A549 (cell line): ENCODE results near the gene ADAMTSL5. TPM values are rescaled to one million over a fixed set of nuclear protein-coding genes. Genes with fewer than 3 reads are reported as not detected.

Source experiments
- ATAC-seq, 2 experiments: fragments of 200-7000 bp in 1 of 2; fragments of >200 bp in 1 of 2; cut with Nextera tagmentation in 1 of 2; cut with Tn5 transposase in 1 of 2; 3 replicates each; pipeline versions ENCODE4 v1.8.0 to v1.9.1; 2018 to 2020; ENCODE audit warnings: mild to moderate bottlenecking in 1 of 2, moderate library complexity in 1 of 2
- CTCF ChIA-PET: fragments of 300-600 bp; sonication (Branson Sonifier 250); formaldehyde crosslinking; extraction: SDS; loops from one replicate; lab custom pipeline; 2021; ENCODE audit warnings: antibody characterized with exemption, inconsistent platforms; lab: Yijun Ruan, JAX
- POLR2A ChIA-PET: fragments of 350-600 bp; formaldehyde crosslinking; extraction: SDS; loops from one replicate; lab custom pipeline; 2021; ENCODE audit warnings: antibody characterized with exemption, inconsistent platforms; lab: Yijun Ruan, JAX
- DNase-seq, 2 experiments: peaks; one replicate each; pipeline versions ENCODE4 v3.0.0 to v3.0.0-alpha.2; 2011 to 2016; ENCODE audit warnings: low read depth in 1 of 2, low spot score in 1 of 2
- FAIRE-seq: peaks from 2 replicates; lab custom pipeline; 2011; peaks lifted over from hg19 to GRCh38; lab: Jason Lieb, UNC
- H3K27ac ChIP-seq, 2 experiments: fragments of >200 bp; sonication (Bioruptor Twin); formaldehyde crosslinking; 3 replicates each; pipeline ENCODE4 v1.5.1; 2016 to 2017
- H3K4me1 ChIP-seq: fragments of >200 bp; sonication (Bioruptor Twin); formaldehyde crosslinking; 3 replicates; pipeline ENCODE4 v1.6.1; 2016
- H3K4me2 ChIP-seq: fragments of >200 bp; sonication (Bioruptor Twin); formaldehyde crosslinking; 3 replicates; pipeline ENCODE4 v1.6.1; 2016
- H3K4me3 ChIP-seq: fragments of >200 bp; sonication (Bioruptor Twin); formaldehyde crosslinking; 3 replicates; pipeline ENCODE4 v1.5.1; 2016
- H3K9me3 ChIP-seq: fragments of >200 bp; sonication (Bioruptor Twin); formaldehyde crosslinking; 3 replicates; pipeline ENCODE4 v1.6.1; 2016
- ATOH8 ChIP-seq: fragments of 250-450 bp; sonication (Bioruptor Pico); IDR thresholded peaks from 2 replicates; pipeline ENCODE4 v1.5.0; 2020; ENCODE audit warnings: low read depth, mild to moderate bottlenecking, moderate library complexity
- BHLHE40 ChIP-seq: IDR thresholded peaks from 2 replicates; pipeline ENCODE4 v1.6.1; 2012; ENCODE audit warnings: low read depth, low read length, inconsistent platforms
- CBX2 ChIP-seq: fragments of 200-600 bp; sonication (generic); IDR thresholded peaks from 2 replicates; pipeline ENCODE4 v1.6.1; 2016; ENCODE audit warnings: low read depth, mild to moderate bottlenecking, borderline replicate concordance
- CBX8 ChIP-seq: fragments of 200-600 bp; sonication (generic); IDR thresholded peaks from 2 replicates; pipeline ENCODE4 v1.6.1; 2016
- EP300 ChIP-seq, 2 experiments: fragments of >200 bp; sonication (Bioruptor Twin); formaldehyde crosslinking; IDR thresholded peaks; 2 replicates in 1 of 2; 3 replicates in 1 of 2; pipeline ENCODE4 v1.6.1; 2016 to 2017
- FOXS1 ChIP-seq: fragments of 250-450 bp; sonication (Bioruptor Pico); IDR thresholded peaks from 2 replicates; pipeline ENCODE4 v1.5.0; 2020; ENCODE audit warnings: mild to moderate bottlenecking, moderate library complexity
- HDAC2 ChIP-seq: fragments of 200-600 bp; sonication (generic); IDR thresholded peaks from 2 replicates; pipeline ENCODE4 v1.6.1; 2016
- HMGXB4 ChIP-seq: fragments of 250-450 bp; sonication (Bioruptor Pico); IDR thresholded peaks from 2 replicates; pipeline ENCODE4 v1.5.0; 2021; ENCODE audit warnings: mild to moderate bottlenecking, moderate library complexity, borderline replicate concordance
- HOXA7 ChIP-seq: fragments of 250-450 bp; sonication (Bioruptor Pico); IDR thresholded peaks from 2 replicates; pipeline ENCODE4 v1.5.0; 2020; ENCODE audit warnings: mild to moderate bottlenecking, moderate library complexity
- HOXB5 ChIP-seq: fragments of 250-450 bp; sonication (Bioruptor Pico); IDR thresholded peaks from 2 replicates; pipeline ENCODE4 v1.5.0; 2020; ENCODE audit warnings: mild to moderate bottlenecking, moderate library complexity
- JUNB ChIP-seq: fragments of >200 bp; sonication (Bioruptor Twin); formaldehyde crosslinking; IDR thresholded peaks from 2 replicates; pipeline ENCODE4 v1.6.1; 2016
- KDM5A ChIP-seq: fragments of 200-600 bp; sonication (generic); IDR thresholded peaks from 2 replicates; pipeline ENCODE4 v1.6.1; 2016; ENCODE audit warnings: antibody characterized with exemption, mild to moderate bottlenecking
- MYC ChIP-seq: IDR thresholded peaks from 2 replicates; pipeline ENCODE4 v1.6.1; 2012; ENCODE audit warnings: mild to moderate bottlenecking, inconsistent platforms, low read length, improper control_type of control experiment, borderline replicate concordance
- NFE2L2 ChIP-seq: fragments of 150-350 bp; conservative IDR thresholded peaks from 2 replicates; pipeline ENCODE4 v1.6.1; 2014; ENCODE audit warnings: low read length
- NR3C1 ChIP-seq: fragments of >200 bp; sonication (Bioruptor Twin); formaldehyde crosslinking; IDR thresholded peaks from 3 replicates; pipeline ENCODE4 v1.6.1; 2017
- POLR2A ChIP-seq: IDR thresholded peaks from 2 replicates; pipeline ENCODE4 v1.6.1; 2012; ENCODE audit warnings: mild to moderate bottlenecking, low read length
- REST ChIP-seq: fragments of 200-600 bp; sonication (generic); IDR thresholded peaks from 2 replicates; pipeline ENCODE4 v1.6.1; 2016; ENCODE audit warnings: antibody characterized with exemption, mild to moderate bottlenecking, moderate library complexity
- RNF2 ChIP-seq: fragments of 200-600 bp; sonication (generic); IDR thresholded peaks from 2 replicates; pipeline ENCODE4 v1.6.1; 2016; ENCODE audit warnings: low read depth, mild to moderate bottlenecking, antibody characterized with exemption, moderate library complexity, borderline replicate concordance
- SMC3 ChIP-seq: fragments of >200 bp; sonication (Bioruptor Twin); formaldehyde crosslinking; IDR thresholded peaks from 3 replicates; pipeline ENCODE4 v1.6.1; 2018; ENCODE audit warnings: inconsistent platforms
- SREBF2 ChIP-seq: fragments of 450-650 bp; IDR thresholded peaks from 2 replicates; pipeline ENCODE4 v1.6.1; 2014; ENCODE audit warnings: mild to moderate bottlenecking, moderate library complexity
- ZFP36 ChIP-seq: fragments of 450-650 bp; IDR thresholded peaks from 2 replicates; pipeline ENCODE4 v1.6.1; 2014; ENCODE audit warnings: borderline replicate concordance; ENCODE audit not compliant: partially characterized antibody
- ZNF302 ChIP-seq: fragments of 250-450 bp; sonication (Bioruptor Pico); IDR thresholded peaks from 2 replicates; pipeline ENCODE4 v1.9.0; 2021; ENCODE audit warnings: inconsistent platforms, mild to moderate bottlenecking, moderate library complexity
- WGBS: methylation state at CpG from one replicate; pipeline ENCODE4 v1.1.6; 2017; ENCODE audit errors: missing lambda C conversion rate; 5-methylcytosine and 5-hydroxymethylcytosine counted together
- polyA plus RNA-seq, 4 experiments: library from polyadenylated mRNA; depleted of rRNA in 3 of 4; stranded (reverse); fragments of >200 nt; fragmentation: RNase III in 1 of 4; extraction: RNeasy Plus Mini Kit Qiagen cat#74134 plus additional on column Dnase treatment in 1 of 4; gene quantifications; 2 replicates in 3 of 4; 3 replicates in 1 of 4; pipeline ENCODE4 v1.2.3, GENCODE V29; 2011 to 2017
- TF ChIP-seq, protein P1 (sequence below): IDR thresholded peaks from 2 replicates; pipeline ENCODE4 v1.6.1; 2012
- TF ChIP-seq, protein P2 (sequence below): fragments of >200 bp; sonication (Bioruptor Twin); formaldehyde crosslinking; IDR thresholded peaks from 2 replicates; pipeline ENCODE4 v1.6.1; 2016
- TF ChIP-seq, protein P3 (sequence below): IDR thresholded peaks from 2 replicates; pipeline ENCODE4 v1.6.1; 2012

ADAMTSL5 gene
- polyA plus RNA-seq, 2 of the 4 experiments (the other 2 are of a cell fraction), result 1.4 to 3.0 TPM

- FAIRE-seq, result no peak
- H3K9me3 ChIP-seq, result no peaks in the 10 kb centered on the region
- no peak overlapping the region for H3K4me2 ChIP-seq
Observed at GRCh38 chr19:1471515-1472160, 41.2 kb downstream of the ADAMTSL5 start.

GRCh38 chr19:1471010-1471514 lies 41.8 kb downstream of the ADAMTSL5 start:
- no peak; a peak in 1 of 6 replicates for ATAC-seq
- CTCF ChIA-PET, result interaction anchor here (0.8 to 1.2 kb wide), 3 partner anchors 26 to 191 kb away, joined by 3 read pairs; no protein-coding TSS in a partner anchor

More at GRCh38 chr19:1471515-1472160, 41.2 kb downstream of the ADAMTSL5 start:
- no peak for TF ChIP-seq SMC3
- no peak for TF ChIP-seq HOXA7 (CRISPR knock-in tag)
- no peak for TF ChIP-seq RNF2
- no peak for TF ChIP-seq HDAC2
- TF ChIP-seq ZFP36, result no peak
- TF ChIP-seq EP300 (IDR thresholded peaks at IDR 0.05), result no peak
- no peak for TF ChIP-seq NR3C1
- TF ChIP-seq REST, result no peak
- 86% methylated on average over 6 of the region's 24 CpGs for WGBS
- no peak overlapping the region for H3K27ac ChIP-seq
- POLR2A ChIA-PET, result no interaction called here
- peak in 1 of 2 experiments; percentile 53; a peak in 3 of 6 replicates for ATAC-seq
- H3K4me3 ChIP-seq, result no peak overlapping the region
- no peak for DNase-seq
- CTCF ChIA-PET, result interaction anchor here (0.8 to 1.2 kb wide), 4 partner anchors 18 to 192 kb away, joined by 3 read pairs; no protein-coding TSS in a partner anchor
- H3K4me1 ChIP-seq, result peaks cover 7% of the 10 kb centered on the region

DNA sequence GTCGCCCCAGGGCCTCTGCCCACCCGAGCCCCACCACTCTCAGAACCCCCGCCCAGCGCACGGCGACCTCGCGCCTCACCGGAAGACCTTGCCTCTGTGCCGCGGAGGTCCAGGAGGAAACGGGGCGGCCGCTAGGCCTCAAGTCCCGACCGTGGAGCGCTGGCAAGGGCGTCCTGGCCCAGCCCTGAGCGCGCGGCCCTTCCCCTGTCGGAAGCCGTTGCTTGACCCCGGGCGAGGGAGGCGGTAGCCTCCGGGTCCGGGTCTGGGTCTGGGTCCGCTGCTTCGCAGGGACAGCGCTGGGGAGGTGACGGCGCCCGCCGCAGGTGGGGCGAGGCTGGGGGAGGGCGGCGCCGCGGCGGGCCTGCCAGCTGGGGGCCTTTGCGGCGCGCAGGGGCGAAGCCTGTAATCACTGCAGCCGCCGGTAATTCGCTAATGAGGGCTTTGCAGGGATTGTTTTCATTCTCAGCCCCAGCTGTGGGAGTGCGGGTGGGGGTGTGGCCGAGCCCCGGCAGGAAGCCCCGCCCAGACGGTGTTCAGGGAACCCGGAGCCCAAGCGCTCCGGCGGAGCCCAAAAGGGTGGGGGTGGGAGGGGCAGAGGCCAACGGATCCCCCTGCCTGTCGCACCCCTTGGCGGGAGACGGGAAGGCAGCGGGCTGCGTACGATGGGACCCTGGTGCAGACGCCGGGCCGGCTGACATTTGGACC lies 42.4 kb downstream of the ADAMTSL5 start:
- Histone ChIP-seq H3K4me3 (no peak overlapping the region), H3K4me1 (peaks cover 7% of the 10 kb centered on the region), H3K9me3 (no peaks in the 10 kb centered on the region), H3K27ac (no peak overlapping the region), H3K4me2 (peak overlapping the region; percentile 83; the same call in 1 of the 3 replicates)
- CTCF ChIA-PET, result interaction anchor here (1.2 kb wide), 1 partner anchor 44 kb away, joined by 3 read pairs; no protein-coding TSS in a partner anchor
- ATAC-seq, result no peak
- no peak for DNase-seq
- 79% methylated on average over 14 of the region's 67 CpGs for WGBS
- no peak for FAIRE-seq
- POLR2A ChIA-PET, result no interaction called here
- TF ChIP-seq JUNB (no peak), BHLHE40 (no peak), HMGXB4 (CRISPR knock-in tag) (no peak), SMC3 (no peak), HDAC2 (no peak), NFE2L2 (no peak), CBX2 (no peak), CBX8 (no peak), ZNF302 (no peak)
- TF ChIP-seq, protein P1, sequence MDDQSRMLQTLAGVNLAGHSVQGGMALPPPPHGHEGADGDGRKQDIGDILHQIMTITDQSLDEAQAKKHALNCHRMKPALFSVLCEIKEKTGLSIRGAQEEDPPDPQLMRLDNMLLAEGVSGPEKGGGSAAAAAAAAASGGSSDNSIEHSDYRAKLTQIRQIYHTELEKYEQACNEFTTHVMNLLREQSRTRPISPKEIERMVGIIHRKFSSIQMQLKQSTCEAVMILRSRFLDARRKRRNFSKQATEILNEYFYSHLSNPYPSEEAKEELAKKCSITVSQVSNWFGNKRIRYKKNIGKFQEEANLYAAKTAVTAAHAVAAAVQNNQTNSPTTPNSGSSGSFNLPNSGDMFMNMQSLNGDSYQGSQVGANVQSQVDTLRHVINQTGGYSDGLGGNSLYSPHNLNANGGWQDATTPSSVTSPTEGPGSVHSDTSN, result no peak
- TF ChIP-seq, protein P2, sequence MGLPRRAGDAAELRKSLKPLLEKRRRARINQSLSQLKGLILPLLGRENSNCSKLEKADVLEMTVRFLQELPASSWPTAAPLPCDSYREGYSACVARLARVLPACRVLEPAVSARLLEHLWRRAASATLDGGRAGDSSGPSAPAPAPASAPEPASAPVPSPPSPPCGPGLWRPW, result no peak
- TF ChIP-seq, protein P3, sequence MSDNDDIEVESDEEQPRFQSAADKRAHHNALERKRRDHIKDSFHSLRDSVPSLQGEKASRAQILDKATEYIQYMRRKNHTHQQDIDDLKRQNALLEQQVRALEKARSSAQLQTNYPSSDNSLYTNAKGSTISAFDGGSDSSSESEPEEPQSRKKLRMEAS, result no peak

More at GRCh38 chr19:1471010-1471514, 41.8 kb downstream of the ADAMTSL5 start:
- FAIRE-seq (no peak), DNase-seq (no peak)
- Histone ChIP-seq H3K27ac (no peak overlapping the region), H3K4me3 (no peak overlapping the region), H3K4me1 (peaks cover 7% of the 10 kb centered on the region), H3K9me3 (no peaks in the 10 kb centered on the region), H3K4me2 (no peak overlapping the region)
- 90% methylated on average over 10 of the region's 28 CpGs for WGBS
- POLR2A ChIA-PET, result no interaction called here
- TF ChIP-seq MYC (no peak), HOXB5 (CRISPR knock-in tag) (no peak), POLR2A (no peak), SREBF2 (no peak), ZFP36 (no peak), KDM5A (no peak), ATOH8 (CRISPR knock-in tag) (no peak), FOXS1 (CRISPR knock-in tag) (no peak)
- TF ChIP-seq, protein P2, result no peak
